NCI-H128 (cell line): ENCODE results near the gene ATP10A.

Experiments used
- DNase-seq: peaks from one replicate; lab custom pipeline; 2025; ENCODE audit not compliant: unreplicated experiment; lab: John Stamatoyannopoulos, UW

The ATP10A gene

DNA sequence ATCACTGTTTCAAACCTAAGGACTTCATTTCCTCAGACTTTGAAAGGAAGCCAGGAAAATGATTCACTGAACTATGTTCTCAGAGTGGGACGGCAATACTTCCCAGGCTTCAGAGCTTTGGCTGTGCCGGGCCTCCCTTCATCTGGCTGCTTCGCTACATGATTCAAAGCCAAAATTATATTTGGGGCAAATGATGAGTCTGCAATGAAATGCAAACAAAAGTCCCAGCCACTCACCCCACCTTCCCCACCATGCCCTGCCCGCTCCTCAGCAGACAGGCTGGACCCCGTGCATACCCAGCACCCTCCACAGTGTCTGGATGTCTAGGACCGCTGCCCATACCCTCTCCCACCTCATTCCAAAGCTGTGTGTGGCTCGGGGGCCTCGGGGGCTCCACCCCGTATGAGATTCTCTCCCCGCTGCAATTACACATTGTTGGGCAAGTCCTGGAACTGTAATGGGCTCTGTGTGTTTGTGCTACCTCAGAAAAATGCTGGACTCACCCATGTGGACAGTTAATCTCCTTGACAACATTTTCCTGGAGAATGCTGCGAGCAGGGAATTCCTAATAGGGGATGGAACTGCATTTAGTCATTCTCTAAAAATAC, 32.2 kb downstream of the ATP10A start:
- DNase-seq, result no peak

DNA sequence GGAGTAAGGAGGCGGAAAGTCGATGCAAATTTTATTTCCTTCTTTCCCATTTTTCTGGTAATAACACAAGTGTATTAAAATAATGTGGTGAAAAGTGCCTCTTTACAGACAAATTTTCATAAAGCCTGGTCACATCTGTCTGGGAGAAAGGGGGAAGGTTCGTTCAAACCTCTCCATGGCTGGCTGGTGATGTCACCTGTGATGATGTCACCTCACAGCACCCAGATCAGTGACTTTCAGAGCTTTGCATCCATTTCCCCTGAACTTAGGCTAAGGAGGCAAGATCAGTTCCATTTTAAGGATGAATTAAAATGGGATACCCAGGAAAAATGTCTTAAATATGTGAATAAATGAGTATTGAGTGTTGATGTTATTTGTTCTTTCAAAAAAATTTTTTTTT, 34.1 kb downstream of the ATP10A start:
- no peak for DNase-seq

DNA sequence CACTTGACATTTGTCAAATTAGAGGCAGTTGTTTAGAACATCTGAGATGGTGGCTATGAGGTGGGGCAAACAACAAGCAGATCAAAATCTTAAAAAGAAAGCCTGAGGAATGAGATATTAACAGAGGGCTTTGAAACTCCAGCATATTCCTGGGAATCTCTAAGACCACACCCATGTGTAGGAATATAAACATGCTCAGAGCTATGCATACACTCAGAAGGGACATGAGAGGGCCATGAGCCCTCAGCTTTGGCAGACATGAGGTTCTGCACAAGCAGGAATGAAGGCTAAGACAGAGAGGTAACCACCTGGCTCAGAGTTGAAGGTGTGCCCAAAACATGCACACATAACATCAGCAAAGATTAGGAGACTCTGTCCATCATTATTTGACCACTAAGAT, 37.9 kb downstream of the ATP10A start:
- no peak for DNase-seq

DNA sequence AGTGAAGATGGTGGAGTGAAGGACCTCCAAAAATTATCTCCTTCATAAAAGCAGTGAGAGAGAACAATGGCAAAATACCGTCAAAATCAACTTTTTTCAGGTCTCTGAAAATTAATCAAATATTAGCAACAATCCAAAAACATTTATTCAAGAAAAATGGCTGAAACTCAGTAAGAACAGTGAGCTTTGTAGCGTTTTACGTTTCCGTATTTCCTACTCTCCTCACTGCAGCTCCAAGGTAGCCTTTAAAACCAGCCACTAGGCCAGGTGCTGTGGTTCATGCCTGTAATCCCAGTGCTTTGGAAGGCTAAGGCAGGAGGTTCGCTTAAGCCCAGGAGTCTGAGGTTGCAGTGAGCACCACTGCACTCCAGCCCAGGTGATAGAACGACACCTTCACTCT, 38.5 kb downstream of the ATP10A start:
- DNase-seq, result no peak

DNA sequence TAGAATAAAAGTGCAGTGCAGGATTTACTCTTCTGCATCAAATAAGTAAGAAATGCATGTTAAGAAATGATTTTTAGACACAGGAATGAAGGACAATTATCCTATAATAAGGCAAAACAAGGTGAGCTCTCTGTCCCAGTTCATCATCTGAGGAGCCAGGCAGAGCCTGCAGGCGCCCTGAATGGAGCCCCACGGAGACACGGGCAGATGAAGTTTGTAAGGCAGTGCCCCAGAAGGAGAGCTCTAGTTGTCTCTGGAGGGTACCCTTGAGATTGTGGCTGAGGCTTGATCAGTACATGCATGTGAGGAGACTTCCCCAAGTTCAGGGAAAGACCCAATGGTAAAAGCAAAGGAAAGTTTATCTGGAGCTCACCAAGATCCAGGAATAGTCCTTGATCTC, 50.3 kb downstream of the ATP10A start:
- DNase-seq, result no peak

DNA sequence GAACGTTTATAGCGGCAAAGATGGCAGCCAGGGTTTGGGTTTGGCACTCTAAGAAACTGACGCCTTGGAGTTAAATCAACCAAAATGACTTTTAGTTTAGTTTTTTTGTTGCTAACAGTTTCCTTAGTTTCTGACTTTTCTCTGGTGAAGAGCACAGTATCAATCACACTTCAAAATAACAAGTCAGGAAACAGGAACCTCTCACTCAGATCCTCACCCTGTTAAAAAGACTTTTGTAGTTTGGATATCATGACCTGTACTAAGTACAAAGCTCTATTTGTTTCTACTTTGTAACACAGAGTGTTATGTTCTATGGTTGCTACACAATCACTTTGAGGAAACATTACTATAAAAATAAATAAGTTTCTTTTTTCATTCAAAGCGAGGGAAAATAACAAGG, 51.1 kb downstream of the ATP10A start:
- no peak for DNase-seq

DNA sequence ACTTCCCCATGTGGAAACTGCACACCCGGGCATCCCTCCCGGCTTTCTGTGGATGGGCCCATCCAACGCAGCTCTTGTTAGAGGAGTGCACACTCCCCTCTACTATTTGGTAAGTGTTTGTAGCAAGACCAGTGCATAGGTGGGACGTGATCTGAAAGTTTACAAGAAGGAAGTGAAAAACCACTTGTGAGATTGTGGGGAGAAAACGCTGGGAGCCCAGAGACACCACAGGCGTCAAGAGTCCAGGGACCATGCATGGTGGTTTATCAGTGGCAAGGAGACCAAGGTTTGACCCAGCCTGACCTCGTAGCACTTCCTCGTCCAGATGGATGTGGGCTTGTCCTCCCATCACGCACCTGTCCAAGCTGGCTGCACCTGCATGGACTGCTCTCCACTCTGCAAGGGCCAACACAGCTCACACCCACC, 51.6 kb downstream of the ATP10A start:
- no peak for DNase-seq

DNA sequence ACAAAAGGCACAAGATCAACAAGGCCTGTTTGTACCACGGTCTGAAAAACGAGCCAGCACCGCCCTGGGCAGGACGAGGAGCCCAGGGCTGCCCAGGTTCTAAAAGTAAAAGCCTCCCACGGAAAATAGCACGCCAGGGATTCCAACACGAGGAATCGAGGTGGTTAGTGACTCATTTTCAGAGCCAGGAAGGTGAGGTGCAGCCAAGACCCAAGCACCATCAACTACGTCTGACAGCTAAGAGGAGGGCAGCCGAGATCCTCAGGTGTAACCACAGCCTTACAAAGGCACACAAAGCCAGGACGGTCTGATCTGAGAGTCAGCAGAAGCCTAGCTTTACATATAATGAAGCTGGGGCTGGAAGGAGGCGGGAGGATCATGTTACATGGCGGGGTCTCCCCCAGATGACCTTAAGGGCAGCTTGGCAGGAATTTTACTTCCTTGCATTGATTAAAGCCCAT, 52.5 kb downstream of the ATP10A start:
- DNase-seq, result no peak

DNA sequence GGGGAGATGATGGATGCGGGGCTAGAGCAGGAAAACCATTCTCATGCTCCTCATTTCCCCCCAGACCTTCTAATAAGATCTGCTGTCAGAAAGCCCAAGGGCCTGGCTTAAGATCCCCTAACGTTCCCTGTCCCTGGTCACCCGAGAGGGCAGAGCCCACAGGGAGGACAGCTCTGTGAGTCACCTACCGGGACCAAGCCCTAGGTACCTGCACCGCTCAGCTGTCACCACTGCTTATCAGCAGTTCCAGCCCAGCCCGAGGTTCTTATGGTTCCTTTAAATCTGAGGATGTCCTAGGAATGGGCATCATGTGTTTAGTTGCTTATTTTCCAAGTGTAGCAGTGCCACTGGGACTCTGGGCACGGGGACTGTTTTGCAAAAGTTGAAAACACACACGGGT, 53.0 kb downstream of the ATP10A start:
- no peak for DNase-seq

DNA sequence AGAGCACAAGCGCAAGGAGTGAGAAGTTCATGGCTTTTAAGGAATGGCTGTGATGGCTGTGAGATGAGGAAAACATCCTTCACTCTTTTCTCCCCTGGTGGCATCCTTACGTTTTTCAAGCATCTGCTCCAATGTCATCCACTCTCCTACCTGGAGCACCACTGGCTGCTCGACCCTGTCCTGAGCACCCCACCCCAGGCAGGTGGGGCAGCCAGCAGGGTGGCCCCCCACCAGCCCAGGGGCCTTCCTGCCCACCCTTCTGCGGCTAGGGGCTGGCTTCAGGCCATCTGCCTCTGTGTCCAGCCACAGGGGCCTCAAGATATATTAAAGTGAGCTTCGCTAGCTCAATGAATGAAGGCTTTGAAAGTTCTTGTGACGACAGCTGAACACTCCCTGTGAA, 56.1 kb downstream of the ATP10A start:
- DNase-seq, result no peak

DNA sequence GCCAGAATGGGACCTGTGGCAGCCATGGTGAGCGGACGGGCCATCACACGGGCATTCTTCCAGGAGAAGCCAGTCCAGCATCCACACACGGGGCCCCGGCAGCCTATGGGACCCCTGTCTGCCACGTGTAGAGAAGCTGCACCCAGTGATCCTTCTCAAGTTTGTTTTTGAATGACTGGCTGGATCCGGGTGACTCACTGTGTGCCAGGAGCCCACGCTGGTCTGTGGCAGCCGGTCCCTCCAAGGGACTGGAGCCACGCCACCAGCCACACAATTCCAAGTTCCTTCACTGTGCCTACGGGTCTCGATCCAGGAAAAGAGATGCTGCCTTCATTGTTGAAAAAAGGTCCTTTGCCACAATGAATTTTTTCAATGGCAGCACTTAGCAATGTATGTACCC, 58.1 kb downstream of the ATP10A start:
- no peak for DNase-seq

DNA sequence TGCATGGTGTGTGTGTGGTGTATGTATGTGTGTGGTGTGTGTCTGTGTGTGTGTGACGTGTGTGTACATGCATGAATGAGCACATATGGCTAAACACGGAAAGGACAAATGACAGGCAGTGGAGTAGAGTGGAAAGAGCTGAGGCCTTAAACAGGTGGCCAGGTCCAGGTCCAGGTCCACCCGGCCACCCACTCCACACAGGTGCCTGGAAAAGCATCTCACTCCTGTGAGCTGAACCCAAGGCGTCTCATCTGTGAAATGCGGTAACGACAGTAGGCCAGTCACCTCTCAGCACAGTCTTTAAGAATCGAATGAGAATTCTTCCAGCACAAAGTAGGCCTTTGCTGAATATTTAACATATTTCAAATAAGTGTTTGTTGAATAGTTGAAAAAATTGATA, 58.7 kb downstream of the ATP10A start:
- no peak for DNase-seq

DNA sequence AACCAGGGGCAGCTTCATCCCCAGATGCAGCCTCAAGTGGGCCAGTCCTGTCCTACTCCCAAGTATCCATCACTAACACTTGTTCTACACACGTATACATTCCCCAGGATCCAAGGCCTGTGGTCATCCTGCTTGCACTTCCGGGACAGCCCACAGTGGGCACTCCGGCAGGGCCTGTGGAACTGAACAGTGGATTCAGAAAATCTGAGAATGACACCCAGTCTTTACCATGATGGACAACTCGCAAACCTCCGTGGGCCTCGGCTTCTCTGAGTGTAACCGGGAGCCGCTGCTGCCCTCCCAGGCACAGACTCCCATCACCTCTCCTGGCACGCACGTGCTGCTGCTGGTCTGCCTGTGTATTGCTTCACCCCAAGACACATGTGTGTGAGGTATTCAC, 59.6 kb downstream of the ATP10A start:
- no peak for DNase-seq

DNA sequence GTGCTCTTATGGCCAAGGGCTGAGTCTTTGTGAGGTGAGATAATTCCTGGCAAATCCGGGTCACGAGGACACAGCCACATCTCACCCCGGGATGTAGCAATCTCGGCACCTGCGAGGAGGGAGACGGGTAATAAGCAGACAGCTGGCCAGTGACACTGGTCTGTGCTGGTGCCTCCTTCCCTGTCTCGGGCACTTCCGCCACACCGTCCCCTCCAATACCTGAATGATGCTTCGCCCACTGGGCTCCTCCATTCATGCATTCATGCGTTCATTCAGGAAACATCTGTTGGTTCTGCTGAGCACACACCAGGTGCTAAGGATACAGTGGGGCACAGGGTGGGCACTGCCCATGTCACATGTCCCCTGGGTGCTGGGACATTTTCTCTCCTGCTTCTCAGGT, 60.1 kb downstream of the ATP10A start:
- no peak for DNase-seq

DNA sequence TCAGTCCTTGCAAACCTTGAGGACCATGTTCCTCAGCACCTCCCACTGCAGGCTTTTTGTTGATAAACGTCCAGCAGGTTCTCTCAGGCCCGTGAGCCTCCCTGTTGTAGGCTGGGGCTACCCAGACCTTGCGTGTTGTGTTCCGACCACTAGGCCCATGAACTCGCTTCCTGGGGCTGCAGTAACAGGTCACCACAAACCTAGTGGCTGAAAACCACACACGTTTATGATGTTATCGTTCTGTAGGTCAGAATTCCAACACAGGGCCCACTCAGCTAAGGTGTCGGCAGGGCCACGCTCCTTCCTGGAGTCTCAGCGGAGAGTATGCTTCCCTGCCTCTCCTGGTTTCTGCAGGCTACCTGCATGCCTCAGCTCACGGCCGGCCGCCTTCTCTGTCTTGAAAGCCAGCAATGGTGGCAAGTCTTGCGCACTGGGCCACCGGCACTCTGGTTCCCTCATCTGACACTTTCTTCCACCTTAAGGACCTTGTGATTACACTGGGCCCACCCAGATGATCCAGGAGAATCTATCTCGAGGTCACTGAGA, 60.8 kb downstream of the ATP10A start:
- no peak for DNase-seq

DNA sequence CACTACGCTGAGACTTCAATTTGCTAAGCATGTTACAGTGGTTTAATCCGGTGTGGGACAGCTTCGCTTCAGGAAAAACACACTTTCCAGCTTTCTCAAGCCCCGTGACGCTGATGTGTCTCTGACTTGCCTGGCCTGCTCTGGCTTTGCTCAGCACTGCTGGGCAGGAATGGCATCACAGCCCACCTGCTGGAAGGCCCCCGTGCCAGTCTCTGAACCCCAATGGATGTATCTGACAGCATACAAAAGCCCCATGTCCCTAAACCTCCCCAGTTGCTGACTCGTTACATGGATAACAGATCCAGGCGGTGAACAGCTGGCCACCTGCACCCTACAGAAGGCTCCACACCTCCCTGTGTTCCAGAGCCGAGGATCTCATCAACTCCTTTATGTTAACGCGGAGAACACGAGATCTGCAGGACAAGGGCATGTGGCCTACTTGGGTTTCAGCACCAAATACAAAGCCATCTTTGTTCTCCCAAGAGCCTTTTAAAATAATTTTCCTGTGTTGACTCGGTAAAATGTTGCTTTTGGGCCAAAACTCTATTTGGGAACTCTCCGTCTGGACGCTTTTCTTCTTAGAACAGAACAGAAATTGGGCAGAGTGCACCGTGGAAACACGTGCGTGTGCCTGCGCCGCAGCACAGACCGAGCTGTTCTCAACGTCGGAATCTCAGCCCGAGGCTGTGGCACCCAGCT, 61.4 kb downstream of the ATP10A start:
- DNase-seq, result no peak

DNA sequence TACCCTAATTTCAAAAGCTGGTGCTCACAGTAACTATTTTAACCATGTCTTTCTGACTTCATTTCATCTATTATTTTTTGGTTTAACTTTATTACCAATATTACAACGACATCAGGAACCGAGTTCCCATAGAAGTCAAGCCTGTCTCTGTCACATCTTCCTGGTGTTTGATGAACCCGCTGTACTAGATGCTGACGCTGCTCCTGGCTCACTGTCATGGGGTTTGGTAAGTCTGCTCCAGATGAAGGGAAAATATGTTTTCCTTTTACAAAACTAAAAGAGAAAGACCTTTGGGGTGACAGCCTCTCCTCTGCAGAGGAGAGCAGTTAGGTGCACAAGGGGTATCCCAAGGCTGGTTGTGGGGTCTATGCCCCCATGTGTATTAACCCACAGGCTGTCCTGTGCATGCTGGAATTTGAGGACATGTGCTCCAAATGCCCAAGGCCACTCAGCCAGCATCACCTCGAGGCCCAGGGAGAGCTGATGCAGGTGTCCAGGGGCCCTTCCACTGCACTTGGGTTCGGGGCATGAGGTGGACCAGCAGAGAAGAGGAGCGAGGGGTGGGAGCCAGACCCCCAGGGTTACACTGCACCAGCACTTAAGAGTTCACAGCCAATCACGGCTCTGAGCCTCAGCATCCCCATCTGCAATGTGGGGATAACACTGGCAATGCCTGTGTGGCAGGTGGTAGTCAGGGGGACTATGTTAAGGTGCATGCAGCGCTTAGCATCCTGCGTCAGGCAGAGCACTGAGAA, 62.2 kb downstream of the ATP10A start:
- DNase-seq, result no peak

DNA sequence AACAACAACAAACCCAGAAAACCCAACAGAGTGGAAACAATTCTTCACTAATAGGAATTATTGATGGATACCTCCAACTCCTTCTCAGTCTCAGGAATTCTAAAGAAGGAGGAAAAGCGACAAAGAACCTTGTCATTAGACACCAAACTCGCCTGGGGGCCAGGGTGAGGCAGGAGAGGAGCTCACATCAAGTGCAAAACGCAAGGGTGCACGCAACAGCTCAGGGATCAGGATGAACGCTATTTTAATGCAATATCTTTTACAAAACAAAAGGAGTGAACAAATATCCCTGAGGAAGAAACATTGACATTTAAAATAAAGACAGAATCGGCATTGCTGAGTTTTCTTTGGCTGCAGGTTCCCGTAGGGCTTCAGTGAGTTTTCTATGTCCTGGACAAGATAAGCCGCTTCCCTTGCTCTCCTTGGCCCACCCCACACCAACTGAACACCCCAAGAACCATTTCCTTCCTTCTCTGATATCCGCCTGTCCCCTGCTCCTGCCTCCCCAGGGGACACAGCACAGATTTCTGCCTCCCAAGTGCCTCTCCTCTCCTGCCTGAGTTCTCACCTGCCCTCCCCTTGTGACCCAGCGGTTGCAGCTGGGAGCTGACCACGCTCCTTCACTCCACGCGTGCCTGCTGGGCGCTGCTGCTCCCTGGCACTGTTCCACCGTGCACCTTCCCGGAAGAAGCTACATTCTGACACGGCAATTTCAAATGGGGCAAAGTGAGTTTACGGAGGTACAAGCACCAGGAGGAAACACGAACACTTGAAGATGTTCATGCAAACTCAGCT, 63.0 kb downstream of the ATP10A start:
- DNase-seq, result no peak

DNA sequence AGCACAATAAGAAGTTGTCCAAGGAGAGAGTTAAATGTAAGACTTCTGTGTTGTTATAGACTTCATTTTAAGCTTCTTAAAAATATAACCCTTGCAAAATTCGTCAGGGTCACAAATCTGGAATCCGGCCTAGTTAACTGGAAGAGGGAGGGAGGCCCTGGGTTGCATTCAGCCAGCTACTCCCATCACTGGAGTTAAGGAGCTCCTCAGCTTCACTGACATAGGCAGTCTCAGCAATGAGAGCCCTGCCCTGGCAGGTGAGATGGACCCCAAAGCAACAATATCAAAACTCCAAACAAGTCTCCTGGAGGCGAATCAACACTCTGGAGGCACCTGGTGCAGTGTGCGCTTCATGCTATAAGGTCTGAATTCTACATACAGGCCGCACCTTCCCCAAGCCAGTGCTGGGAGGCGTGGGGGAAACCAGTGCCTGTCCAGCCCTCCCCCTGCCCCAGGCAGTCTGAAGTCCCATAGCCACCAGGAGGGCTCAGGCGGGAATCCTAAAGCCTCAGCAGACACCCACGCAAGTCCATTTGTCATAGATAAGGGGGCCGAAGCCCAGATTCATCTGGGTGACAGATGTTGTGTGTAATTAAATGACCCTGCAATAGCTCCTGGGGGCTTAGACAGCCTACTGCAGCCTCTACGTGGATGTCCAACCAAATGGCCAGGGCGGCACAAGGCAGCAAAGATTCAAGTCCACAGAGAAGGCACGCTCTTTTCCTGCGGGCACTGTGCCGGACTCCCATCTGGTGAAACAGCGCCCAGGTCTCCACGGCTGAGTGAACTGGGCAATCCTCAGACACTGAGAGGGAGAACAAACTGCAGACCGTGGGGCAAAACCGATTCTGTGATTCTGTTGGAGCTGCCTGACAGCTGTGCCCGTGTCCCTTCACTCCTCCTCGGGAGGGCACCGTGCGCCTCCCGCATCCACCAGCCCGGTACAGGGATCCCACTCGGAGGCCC, 64.9 kb downstream of the ATP10A start:
- DNase-seq, result no peak

DNA sequence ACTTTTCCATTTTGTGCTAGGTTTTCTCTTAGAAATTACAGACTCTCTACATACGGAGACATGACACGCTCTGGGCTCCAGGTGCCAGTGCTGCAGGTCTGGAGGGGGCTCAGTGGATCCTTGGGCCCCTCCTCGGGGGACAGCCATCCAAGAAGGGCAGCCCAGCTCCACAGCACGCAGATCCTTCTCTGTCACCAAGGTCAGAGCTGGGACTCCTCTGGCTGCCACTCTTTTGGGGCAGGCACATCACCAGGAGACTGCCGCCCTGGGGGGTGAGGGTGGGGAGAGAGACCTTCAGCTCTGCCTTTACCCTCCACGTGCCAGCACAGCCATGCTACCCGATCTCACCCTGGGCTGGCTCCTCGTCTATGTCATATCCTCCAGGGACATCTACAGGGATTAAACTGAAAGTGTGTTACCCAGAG, 65.6 kb downstream of the ATP10A start:
- no peak for DNase-seq
